ENCODE results near the gene STING1. TPM values are rescaled to one million over a fixed set of nuclear protein-coding genes. Genes with fewer than 3 reads are reported as not detected.

The STING1 gene
- total and polyA plus RNA-seq, 10 of the 15 experiments (the other 5 are each of a cell fraction or from before 2014, with no cell fraction given) = 10.1 to 56.1 (median 41.0) TPM

GRCh38 chr5:139523635-139524445, 41.3 kb upstream of the STING1 start (continued):
- TF ChIP-seq, protein P1, sequence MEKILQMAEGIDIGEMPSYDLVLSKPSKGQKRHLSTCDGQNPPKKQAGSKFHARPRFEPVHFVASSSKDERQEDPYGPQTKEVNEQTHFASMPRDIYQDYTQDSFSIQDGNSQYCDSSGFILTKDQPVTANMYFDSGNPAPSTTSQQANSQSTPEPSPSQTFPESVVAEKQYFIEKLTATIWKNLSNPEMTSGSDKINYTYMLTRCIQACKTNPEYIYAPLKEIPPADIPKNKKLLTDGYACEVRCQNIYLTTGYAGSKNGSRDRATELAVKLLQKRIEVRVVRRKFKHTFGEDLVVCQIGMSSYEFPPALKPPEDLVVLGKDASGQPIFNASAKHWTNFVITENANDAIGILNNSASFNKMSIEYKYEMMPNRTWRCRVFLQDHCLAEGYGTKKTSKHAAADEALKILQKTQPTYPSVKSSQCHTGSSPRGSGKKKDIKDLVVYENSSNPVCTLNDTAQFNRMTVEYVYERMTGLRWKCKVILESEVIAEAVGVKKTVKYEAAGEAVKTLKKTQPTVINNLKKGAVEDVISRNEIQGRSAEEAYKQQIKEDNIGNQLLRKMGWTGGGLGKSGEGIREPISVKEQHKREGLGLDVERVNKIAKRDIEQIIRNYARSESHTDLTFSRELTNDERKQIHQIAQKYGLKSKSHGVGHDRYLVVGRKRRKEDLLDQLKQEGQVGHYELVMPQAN (conservative IDR thresholded peaks at IDR 0.05) = 0 out of 2 replicates have a peak, but pooled peaks have one; percentile 25
- TF ChIP-seq MTA2 (IDR thresholded peaks at IDR 0.05; ENCODE audit: low read depth) = peak; percentile 60; the same call in 1 of the 2 replicates
- peak; percentile 47; the same call in 1 of the 2 replicates for TF ChIP-seq JUNB (IDR thresholded peaks at IDR 0.05)
- 0 out of 2 replicates have a peak, but pooled peaks have one; percentile 30 for TF ChIP-seq YY1 (IDR thresholded peaks at IDR 0.05; ENCODE audit: low read depth, low read length)
- no peak for TF ChIP-seq ETV6 (conservative IDR thresholded peaks at IDR 0.05 in 1 of 2, IDR thresholded peaks at IDR 0.05 in 1 of 2; ENCODE audit: borderline replicate concordance in 1 of 2, low read depth in 1 of 2)
- TF ChIP-seq, protein P2, sequence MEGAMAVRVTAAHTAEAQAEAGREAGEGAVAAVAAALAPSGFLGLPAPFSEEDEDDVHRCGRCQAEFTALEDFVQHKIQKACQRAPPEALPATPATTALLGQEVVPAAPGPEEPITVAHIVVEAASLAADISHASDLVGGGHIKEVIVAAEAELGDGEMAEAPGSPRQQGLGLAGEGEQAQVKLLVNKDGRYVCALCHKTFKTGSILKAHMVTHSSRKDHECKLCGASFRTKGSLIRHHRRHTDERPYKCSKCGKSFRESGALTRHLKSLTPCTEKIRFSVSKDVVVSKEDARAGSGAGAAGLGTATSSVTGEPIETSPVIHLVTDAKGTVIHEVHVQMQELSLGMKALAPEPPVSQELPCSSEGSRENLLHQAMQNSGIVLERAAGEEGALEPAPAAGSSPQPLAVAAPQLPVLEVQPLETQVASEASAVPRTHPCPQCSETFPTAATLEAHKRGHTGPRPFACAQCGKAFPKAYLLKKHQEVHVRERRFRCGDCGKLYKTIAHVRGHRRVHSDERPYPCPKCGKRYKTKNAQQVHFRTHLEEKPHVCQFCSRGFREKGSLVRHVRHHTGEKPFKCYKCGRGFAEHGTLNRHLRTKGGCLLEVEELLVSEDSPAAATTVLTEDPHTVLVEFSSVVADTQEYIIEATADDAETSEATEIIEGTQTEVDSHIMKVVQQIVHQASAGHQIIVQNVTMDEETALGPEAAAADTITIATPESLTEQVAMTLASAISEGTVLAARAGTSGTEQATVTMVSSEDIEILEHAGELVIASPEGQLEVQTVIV (IDR thresholded peaks at IDR 0.05; ENCODE audit: borderline replicate concordance, partially characterized antibody) = no peak
- TF ChIP-seq, protein P3, sequence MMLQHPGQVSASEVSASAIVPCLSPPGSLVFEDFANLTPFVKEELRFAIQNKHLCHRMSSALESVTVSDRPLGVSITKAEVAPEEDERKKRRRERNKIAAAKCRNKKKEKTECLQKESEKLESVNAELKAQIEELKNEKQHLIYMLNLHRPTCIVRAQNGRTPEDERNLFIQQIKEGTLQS (IDR thresholded peaks at IDR 0.05; ENCODE audit: borderline replicate concordance, extremely low read depth, low read depth, low read length) = no peak
- peak; percentile 79 for TF ChIP-seq RUNX3 (IDR thresholded peaks at IDR 0.05; ENCODE audit: low read length)
- TF ChIP-seq POU2F2 (IDR thresholded peaks at IDR 0.05; ENCODE audit: borderline replicate concordance, low read depth, low read length) = peak; percentile 53; the same call in 1 of the 3 replicates
- TF ChIP-seq IKZF2 (IDR thresholded peaks at IDR 0.05) = 0 out of 4 replicates have a peak, but pooled peaks of 1 of the 2 experiments have one; percentile 18
- TF ChIP-seq PML (IDR thresholded peaks at IDR 0.05; ENCODE audit: low read length) = no peak
- TF ChIP-seq IRF5 (IDR thresholded peaks at IDR 0.05; ENCODE audit: borderline replicate concordance) = no peak
- no peak for TF ChIP-seq BACH1 (IDR thresholded peaks at IDR 0.05; ENCODE audit: borderline replicate concordance)
- TF ChIP-seq IRF4 (IDR thresholded peaks at IDR 0.05; ENCODE audit: low read depth, low read length) = peak; percentile 32; the same call in 1 of the 2 replicates
- 0 out of 2 replicates have a peak, but pooled peaks have one; percentile 52 for TF ChIP-seq DPF2 (IDR thresholded peaks at IDR 0.05)
- 0 out of 2 replicates have a peak, but pooled peaks have one; percentile 18 for TF ChIP-seq EED (IDR thresholded peaks at IDR 0.05; ENCODE audit: low read depth)

Data from GM12878 (cell line).